GM19240 (cell line): ENCODE data around the gene RPL35.
A peak's percentile ranks its signal among the peaks of the same experiment; 100 is the strongest.

Experiments
- DNase-seq: peaks from one replicate; pipeline ENCODE4 v3.0.0; 2011; ENCODE audit warnings: low spot score; ENCODE audit not compliant: insufficient read length

Gene RPL35

DNA sequence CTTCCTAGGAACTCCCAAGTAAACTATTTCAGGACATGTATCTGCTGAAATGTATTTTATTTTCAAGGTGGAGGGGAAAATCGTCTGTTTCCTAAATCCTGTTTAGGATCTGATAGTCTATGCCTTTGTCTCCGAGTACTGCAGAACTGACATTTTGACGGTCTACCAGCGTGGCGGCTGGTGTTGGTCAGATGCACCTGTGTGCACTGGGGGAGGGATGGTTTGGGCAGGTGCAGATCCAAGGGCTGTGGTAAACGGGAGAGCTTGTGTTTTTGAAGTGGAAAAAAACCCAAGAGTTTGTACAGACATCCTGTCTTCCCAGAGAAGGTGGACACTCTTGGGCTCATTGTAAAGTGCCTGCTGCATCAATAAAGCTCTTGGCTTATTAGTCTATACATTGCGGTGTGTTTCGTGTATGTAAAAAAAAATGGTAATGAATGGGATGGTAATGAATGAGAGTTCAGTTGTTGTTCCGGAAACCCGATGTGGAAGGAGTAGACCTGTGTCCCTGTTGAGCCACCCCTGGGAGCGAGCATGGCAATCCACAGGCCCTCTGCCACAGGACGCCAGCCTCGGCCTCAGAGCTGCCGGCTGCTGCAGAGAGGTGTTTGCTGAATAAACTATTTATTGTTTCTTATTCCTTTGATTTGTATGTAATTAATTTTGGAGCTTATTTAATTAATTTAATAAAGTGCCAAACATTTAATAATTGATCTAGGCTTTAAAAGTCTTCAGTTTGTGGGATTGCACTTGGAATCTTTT is 15.4 kb upstream of the RPL35 start:
- DNase-seq = no peak

GRCh38 chr9:124875501-124875900 is 13.7 kb upstream of the RPL35 start:
- DNase-seq = no peak

DNA sequence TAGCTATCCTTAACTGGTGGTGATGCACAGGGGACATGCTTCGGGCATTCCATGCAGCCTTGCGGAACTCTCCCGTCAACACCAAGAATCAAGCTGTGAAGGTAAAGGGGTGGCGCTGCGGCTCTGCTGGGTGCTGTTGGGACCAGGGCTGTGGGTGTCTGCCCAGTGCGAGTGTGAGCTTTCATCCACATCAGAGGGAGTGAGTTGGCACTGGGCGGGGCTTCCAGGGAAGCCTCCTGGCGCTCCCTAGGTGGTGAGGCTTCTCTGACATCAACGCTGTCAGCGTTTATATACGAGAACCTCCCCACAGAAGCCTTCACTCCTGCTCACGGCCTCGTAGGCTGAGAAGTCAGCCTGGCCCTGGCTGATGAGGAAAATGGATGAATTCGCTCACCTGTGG is 11.9 kb upstream of the RPL35 start:
- DNase-seq = no peak

- no peak for DNase-seq
Observed at GRCh38 chr9:124871156-124871561, 9.4 kb upstream of the RPL35 start.

GRCh38 chr9:124870723-124871122 is 9.0 kb upstream of the RPL35 start:
- no peak for DNase-seq

- peak; percentile 53 for DNase-seq
Observed at GRCh38 chr9:124869986-124870560, 8.3 kb upstream of the RPL35 start.

- DNase-seq = no peak
Observed at GRCh38 chr9:124869466-124869985, 7.8 kb upstream of the RPL35 start.

DNA sequence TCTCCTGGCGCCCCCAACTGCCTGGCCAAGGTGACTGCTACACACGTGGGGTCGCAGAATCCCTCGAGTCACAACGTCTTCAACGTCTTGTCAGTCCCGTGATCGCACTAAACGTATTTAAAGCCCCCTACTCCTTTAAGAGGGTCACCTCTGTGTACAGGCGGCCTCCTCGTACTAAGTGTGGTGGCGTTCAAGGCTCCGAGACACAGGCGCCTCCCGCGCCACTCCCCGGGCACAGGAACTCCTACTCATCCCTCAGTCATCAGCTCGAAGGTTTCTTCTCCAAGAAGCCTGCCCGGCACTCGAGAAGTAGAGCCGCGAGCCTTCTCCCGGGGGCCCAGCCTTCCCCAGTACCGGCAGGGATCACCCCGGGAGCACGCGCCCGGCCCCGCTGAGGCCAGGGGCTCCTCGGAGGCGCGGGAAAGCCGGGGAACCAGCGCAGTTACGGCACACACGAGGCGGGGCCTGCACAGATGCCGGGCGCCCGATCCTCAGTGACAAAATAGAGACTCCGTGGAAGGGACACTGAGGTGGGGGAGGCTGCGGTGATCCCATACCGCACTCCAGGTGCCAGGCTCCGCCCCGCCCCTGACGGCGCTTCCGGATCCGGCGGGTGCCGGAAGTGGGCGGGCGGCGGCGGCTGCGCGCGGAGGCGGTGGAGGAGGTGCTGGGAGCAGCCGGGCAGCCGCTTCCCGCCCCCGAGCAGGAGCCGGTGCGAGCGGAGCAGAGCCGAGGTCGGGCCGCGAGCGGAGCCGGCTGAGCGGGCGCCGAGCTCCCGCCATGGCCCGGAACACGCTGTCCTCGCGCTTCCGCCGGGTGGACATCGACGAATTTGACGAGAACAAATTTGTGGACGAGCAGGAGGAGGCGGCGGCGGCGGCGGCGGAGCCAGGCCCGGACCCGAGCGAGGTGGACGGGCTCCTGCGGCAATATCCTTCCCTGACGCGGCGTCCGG is 7.0 kb upstream of the RPL35 start:
- DNase-seq = peak; percentile 75

- DNase-seq = no peak
Observed at GRCh38 chr9:124863371-124863871, 1.7 kb upstream of the RPL35 start.

- DNase-seq = no peak
Observed at GRCh38 chr9:124860582-124861341, 995 bp downstream of the RPL35 start.

DNA sequence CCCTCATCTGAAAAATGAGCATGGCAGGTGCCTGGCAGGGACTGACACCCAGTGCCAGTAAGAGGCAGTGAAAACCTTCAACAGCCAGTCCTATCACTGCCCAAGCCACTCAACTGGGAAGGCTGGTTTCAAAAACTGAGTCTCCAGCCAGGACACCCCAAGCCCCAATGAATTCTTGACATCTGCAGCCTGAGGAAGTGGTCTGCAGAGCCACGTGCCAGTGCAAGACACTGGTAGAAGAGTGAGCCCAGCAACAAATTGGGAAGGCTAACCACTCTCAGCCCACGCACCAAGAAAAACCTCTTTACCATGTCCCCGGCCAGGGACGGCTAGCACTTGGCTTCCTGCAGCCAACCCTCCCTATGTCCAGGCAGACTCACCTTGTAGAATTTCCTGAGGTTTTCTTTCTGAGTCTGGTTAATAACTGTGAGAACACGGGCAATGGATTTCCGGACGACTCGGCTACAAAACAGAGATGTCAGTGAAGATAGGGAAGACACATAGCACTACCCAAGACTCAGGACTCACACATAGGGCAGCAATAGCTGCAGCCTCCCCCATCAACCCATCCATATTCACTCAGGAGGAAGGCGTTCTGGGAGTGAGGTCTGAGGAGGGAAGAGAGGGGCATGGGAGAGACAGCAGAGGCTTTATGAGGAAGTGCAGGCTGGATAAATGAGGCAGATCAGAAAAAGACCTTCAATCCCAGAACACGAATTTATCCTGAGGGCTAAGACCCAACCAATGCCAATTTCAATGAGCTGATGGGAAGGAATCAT is 1.8 kb downstream of the RPL35 start:
- DNase-seq = no peak

GRCh38 chr9:124858330-124859046 is 3.3 kb downstream of the RPL35 start:
- DNase-seq = no peak

- DNase-seq = no peak
Observed at GRCh38 chr9:124857533-124858162, 4.1 kb downstream of the RPL35 start.

DNA sequence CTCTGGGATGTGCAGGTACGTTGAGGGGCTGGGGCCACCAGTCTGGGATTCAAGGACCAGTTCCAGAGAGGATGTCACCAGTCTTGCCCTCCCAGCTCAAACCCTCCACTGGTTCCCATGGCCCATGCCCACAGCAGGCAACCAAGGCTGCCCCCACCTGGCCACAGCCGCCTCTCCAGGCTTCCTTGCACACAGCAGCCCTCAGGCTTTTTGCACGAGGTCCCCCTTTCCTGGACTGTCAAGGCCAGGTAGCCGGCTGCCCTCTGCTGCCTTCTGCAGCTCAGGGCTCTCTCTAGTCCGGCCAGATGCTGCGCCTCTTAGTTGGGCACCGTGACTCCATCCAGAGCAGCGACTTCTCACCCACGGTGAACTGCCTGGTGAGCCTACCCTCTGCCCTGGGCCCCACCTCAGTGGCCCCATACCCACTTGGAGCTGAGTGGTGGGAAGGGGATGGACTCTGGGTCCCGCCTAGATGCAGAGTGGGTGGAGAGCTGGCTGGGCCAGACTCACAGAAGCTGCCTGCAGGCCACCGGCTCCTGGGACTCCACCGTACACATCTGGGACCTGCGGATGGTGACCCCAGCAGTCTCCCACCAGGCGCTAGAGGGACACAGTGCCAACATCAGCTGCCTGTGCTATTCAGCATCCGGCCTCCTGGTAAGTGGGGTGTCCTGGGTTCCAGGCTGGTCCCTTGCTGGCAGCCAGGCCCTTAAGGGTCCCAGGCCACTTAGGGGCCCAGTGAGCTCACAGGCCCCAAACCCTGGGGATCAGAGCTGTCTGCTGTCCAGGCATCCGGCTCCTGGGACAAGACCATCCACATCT is 5.6 kb downstream of the RPL35 start:
- no peak for DNase-seq

GRCh38 chr9:124855566-124855943 is 6.2 kb downstream of the RPL35 start:
- no peak for DNase-seq

GRCh38 chr9:124854822-124855221 is 6.9 kb downstream of the RPL35 start:
- no peak for DNase-seq

- no peak for DNase-seq
Observed at GRCh38 chr9:124854161-124854560, 7.6 kb downstream of the RPL35 start.

DNA sequence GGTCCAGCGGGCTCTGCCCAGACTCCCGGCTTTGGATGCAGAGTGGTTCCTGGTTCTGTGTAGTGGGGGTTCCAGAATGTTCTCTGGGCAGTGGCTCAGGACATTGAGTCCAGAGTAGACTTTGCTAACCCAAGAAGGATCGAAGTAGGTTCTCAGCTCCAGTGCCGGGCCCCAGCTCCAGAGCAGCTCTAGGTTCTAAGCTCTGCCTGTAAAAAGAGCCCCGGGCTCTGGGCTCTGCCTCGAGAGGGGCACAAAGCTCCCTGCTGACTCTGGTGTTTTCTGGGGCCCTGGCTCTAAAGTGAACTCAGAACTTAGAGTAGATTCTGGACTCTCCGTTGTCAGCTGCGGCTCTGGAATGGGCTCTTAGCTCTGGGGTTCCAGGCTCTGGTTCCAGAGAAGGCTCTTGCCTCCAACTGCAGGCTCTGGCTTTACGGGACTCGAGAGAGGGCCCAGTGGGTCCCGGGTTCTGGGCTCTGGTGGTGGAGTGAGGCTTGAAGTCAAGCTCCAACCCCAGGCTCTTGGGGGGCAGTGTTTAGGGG is 8.1 kb downstream of the RPL35 start:
- no peak for DNase-seq
